HG02852 (cell line): Measurements from ENCODE around the gene CFHR5.
"Not testable (repeated sequence)": the region's sequence is repeated elsewhere in the genome, so short reads cannot be mapped to it uniquely, and the experiment has no call there.

Source experiments
- ATAC-seq: cut with Tn5 transposase; IDR thresholded peaks from one replicate; pipeline ENCODE4 v1.9.1; 2021; ENCODE audit warnings: mild to moderate bottlenecking, moderate library complexity; ENCODE audit not compliant: unreplicated experiment

The CFHR5 gene

DNA sequence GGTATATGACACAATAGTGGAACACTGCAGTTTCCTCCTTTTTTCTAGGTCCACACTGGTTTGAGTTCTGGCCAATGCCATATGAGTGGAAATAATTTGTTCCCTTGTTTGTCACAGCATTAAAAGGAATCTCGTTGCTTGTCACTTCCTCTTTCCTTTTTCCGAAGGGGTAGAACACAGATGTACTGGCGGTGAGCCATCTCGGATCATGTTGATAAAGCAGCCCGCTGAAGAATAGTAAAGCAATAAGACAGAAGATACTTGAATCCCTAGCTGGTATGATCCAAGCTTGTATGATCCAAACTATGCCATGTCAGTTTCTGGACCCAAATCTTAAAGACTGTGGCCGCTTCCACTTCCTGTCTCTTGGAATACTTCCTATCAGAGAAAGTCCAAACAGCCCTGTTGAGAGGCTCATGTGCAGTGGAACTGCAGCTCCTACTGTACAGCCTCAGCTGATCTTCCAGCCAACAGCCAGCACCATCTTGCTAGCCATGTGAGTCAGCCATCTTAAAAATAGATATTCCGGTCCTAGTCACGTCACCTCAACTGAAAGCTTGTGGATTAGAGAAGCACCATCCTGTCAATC lies 40.3 kb downstream of the CFHR5 start:
- no peak for ATAC-seq

DNA sequence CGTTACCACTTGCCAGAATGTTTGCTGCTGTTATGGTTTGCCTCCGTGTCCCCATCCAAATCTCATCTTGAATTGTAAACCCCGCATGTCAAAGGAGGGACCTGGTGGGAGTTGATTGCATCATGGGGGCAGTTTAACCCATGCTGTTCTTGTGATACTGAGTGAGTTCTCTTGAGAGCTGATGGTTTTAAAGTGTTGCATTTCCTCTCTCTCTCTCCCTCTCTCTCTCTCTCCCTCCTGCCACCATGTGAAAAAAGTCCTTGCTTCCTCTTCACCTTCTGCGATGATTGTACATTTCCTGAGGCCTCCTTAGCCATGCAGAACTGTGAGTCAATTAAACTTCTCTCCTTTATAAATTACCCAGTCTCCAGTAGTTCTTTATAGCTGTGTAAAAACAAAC lies 44.4 kb downstream of the CFHR5 start:
- ATAC-seq, result no peak

DNA sequence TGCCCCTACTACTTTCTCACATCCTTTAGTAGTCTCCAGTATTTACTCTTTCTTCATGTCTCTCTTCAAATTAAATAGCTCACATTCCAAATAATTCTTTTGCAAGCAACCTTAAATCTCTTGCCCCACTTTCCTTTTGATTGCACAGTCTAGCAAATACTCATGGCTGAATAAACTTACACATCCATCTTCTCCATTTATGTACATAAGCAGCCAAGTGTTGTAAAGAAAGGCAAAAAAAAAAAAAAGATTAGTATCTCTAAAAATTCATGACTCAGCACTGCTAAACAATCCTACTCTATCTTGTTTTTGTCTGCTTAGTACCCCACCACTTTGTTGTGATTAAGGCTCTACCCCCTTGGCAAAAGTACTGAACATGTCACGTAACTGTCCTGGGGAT lies 47.1 kb downstream of the CFHR5 start:
- ATAC-seq, result no peak

DNA sequence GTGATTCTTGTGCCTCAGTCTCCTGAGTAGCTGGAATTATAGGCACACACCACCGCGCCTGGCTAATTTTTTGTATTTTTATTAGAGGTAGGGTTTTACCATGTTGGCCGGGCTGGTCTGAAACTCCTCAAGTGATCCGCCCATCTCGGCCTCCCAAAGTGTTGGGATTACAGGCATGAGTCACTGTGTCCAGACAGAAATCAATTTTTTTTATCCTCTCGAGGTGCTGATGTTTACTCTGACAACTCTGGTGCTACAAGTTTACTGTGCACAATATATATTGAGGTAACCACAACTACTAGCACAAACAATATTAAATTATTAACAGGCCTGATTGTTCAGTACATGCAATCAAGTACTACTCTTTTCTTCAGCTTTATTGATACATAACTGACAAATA lies 50.0 kb downstream of the CFHR5 start:
- ATAC-seq, result no peak

DNA sequence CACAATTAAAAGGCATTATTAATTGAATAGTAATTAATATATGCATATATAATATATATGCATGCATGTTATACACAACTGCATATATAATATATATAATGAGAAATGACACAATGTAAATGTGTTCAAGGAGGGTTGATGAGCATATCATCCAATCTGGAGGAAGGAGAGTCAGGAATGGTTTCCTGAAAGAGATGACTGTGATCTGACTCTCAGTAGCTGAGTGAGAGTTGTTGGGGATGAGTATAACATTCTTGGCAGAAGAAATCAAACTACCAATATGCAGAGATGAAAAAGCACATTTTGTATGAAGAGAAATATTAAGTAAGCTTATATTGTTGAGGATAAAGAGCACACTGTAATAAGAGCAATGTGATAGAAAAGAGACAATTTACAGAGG lies 52.4 kb downstream of the CFHR5 start:
- ATAC-seq, result no peak

DNA sequence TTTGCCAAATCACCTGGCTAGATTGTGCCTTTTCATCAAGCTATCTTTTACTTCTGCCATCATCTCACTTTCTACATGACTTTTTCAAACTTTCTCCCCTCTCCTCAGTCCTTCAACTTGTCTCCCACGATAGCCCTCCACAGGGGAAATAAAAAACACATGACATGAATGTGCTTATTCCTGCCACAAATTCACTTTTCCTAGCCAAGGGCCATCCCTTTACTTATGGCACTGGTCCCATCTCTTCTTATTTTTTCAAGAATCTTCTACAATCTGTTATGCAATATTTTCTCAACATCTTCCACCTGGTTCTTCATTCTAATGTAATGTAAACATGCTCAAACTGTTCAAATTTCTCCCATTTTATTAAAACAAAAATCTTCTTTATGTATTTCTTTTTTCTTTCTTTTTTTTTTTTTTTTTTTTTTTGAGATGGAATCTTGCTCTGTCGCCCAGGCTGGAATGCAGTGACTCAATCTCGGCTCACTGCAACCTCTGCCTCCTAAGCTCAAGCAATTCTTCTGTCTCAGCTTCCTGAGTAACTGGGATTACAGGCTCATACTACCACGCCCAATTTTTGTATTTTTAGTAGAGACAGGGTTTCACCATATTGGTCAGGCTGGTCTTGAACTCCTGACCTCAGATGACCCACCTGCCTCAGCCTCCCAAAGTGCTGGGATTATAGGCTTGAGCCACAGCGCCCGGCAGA lies 57.4 kb downstream of the CFHR5 start:
- not testable (repeated sequence) for ATAC-seq

DNA sequence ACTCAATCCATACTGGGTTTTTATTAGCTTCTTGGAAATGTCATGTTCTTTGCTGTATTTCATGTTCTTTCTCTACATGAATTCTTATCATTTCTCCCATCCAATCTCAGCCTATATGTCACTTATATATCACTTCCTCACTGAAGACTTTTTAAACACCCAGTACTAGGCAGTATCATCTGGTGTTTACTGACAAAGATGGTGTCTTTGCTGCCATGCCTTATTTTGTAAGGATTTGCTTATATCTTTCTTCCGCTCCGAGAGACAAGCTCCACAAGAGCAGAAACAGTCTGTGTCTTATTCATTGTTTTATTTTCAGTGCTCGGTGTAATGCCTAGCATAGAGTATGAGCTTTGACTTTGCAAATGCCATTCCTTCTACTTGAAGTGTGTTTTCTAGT lies 59.5 kb downstream of the CFHR5 start:
- no peak for ATAC-seq

DNA sequence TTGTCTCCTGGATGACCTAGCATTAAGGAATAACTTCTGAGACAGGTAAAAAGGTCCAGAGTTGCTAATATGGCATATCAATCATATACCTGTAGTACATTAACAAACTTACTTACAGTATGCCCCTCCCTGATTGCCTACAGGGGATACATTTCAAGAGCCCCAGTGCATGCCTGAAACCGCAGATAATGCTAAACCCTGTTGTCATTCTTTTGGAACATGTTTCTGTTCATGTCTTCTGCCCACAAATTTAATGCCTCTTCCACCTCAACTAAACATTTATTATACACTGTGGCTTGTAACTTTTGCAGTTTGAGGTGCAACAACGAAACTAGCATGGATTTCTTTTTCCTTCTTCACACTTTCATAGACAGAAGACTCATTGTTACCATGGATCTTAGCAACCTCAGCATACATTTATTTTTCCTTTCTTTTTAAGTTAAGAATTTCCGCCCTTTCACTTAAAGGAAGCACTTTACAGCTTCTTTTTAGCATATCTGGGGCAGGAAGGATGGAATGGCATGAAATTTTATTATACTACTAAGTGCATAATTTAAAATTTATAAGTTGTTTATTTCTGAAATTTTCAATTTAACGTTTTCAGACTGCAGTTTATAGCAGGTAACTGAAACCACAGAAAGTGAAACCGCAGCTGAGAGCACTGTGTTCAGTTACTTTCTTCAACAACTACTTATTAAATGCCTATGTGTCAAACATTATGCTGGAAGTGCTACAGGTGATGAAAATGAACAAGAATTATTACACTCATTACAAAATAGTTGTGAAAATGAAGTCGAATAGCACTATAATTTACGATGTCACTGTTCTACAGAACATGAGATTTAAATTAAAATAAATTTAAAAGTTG lies 64.4 kb downstream of the CFHR5 start:
- peak; percentile 85 for ATAC-seq

DNA sequence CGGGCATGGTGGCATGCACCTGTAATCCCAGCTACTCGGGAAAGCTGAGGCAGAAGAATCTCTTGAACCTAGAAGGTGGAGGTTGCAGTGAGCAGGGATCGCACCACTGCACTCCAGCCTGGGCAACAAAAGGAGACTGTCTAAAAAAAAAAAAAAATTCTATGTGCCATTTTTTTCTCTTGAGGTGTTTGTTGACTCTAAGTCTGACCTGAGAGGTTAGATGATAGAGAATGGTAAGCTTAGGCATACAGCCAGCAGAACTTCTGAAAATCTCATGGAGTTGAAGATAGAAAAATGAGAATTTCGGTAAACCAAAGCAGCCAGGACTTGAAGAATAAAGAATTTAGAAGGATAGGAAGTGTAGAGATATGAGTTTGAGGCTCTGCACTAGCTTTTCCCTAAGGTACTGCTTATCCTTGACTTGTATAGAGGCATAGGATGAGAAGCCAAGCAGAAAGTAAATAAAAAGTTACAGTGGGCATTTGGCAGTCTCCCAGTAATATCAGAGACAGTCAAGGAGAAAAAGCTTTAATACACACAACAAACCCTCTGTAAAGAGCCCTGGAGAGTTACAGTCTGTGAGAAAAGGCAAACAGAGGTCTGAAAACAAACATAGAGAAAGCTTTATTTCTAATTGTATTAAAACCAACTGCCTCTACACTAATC lies 65.5 kb downstream of the CFHR5 start:
- ATAC-seq, result no peak

DNA sequence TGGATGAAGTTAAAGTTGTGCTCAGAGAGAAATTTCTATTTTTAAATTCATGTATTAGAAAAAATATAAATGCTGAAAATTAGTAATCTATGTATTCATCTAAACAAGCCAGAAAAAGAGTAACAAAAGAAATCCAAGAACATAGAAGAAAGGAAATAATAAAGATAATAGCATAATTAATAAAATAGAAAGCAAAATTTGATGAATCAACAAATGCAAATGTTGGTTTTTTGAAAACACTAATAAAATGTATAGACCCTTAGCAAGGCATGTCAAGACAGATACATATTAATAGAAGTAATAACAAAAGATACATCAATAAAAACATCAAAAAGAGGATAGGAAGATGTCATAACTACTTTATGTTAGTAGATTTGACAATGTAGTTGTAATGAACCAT lies 71.7 kb downstream of the CFHR5 start:
- ATAC-seq, result no peak
